SH-SY5Y (cell line): Measurements from ENCODE around the gene APBB3.

Experiments
- GATA2 ChIP-seq: IDR thresholded peaks from 2 replicates; pipeline ENCODE4 v1.6.1; 2011; ENCODE audit warnings: mild to moderate bottlenecking, low read depth, low read length
- GATA3 ChIP-seq: IDR thresholded peaks from 2 replicates; pipeline ENCODE4 v1.6.1; 2011; ENCODE audit warnings: low read depth, mild to moderate bottlenecking, low read length, moderate library complexity

DNA sequence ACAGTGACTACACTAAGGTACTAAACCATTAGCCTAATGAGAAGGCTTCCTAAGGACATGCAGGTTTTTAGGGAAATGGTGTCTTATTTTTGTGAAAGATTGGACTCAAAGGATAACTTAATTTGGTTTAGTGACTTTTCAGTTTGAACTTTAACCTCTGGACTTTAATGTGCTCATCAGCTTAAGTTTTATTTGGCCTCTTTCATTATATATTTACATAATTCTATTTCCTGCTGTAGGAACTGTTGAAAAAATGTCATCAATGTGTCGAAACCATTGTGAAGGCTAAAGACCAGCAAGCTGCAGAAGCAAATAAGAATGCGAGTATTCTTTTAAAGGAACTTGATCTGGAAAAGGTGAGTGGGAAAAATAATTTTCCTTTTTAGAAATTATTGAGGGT, 51.3 kb downstream of the APBB3 start:
- TF ChIP-seq GATA3 (no peak), GATA2 (no peak)
